NCI-H2196 (cell line): Measurements from ENCODE around the gene C1orf167.

Experiments
- DNase-seq: peaks from one replicate; lab custom pipeline; 2025; ENCODE audit not compliant: unreplicated experiment; lab: John Stamatoyannopoulos, UW

The C1orf167 gene

DNA sequence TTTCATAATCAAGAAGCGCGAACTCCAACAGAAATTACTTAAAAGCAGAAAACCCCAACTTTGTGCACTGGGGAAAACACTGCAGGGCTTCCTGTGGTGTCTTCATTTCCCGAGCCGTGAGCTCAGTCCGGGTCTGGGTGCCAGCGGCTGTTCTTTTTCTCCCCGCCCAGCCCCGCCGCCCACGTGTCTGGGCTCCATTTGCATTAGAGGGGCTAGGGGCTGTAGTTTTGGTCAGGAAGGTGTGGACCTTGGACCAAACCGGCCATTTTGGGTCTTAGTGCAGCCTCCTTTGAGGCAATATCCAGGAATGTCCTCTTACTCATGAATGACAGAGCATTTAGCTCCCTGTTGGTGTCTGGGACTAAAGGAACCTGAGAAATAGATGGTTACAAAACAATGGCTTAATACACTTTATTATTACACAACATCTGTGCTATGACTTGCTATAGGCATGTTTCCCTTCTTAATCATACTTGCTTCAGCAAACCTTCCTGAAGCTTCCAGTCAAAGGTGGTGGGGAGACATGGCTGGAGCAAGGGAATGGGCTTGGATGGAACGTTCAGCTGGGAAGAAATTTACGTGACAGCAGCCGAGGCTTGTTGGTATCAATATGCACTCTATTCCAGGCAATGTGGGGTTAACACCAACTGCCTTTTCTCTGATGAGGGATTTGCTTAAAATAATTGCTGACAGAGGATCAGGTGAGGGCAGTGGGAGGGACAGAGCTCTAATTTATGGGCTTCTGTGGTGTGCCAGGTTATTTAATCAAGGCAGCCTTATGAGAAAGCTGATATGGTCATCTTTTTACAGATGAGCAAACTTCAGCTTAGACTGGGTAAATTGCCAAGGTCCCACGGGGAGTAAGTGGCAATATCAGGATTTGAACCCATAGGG is 25.0 kb upstream of the C1orf167 start:
- peak; percentile 16 for DNase-seq

DNA sequence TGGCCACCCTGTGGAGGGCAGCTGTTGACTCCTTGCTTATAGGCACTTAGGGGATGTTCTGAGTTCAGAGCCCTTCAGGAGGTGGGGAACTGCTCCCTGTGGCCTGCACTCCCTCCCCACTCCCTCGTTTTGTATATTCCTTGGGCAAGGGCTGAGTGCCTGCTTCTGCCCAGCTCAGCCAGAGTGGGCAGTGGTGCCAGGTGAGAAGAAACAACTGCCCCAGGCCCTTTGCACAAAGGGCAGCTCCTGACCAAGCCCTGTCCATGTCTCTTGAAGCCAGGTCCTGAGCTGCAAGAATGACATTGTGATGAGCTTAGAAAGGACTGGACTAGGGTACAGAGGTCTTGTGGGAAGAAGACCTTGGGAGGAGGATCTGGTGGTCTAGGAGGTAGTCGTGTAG is 23.9 kb upstream of the C1orf167 start:
- no peak for DNase-seq

DNA sequence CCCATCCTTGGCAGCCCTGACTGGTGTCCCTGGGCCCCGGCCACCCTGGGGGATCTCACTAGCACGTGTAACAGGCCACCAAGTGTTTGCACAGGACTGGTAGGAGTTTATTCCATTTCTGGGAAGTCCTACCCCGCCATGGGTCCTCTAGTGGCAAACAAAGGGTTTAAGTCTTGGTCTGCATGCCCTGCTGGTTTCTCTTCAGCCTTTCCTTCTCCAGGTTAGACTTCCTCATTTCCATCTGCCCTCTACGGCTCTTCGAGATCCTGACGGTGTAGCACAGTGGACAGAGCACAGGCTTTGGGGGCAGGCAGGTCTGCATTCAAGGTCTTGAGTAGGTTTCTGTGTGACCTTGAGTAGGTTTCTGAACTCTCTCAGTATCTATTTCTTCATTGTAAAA is 23.2 kb upstream of the C1orf167 start:
- DNase-seq = no peak

DNA sequence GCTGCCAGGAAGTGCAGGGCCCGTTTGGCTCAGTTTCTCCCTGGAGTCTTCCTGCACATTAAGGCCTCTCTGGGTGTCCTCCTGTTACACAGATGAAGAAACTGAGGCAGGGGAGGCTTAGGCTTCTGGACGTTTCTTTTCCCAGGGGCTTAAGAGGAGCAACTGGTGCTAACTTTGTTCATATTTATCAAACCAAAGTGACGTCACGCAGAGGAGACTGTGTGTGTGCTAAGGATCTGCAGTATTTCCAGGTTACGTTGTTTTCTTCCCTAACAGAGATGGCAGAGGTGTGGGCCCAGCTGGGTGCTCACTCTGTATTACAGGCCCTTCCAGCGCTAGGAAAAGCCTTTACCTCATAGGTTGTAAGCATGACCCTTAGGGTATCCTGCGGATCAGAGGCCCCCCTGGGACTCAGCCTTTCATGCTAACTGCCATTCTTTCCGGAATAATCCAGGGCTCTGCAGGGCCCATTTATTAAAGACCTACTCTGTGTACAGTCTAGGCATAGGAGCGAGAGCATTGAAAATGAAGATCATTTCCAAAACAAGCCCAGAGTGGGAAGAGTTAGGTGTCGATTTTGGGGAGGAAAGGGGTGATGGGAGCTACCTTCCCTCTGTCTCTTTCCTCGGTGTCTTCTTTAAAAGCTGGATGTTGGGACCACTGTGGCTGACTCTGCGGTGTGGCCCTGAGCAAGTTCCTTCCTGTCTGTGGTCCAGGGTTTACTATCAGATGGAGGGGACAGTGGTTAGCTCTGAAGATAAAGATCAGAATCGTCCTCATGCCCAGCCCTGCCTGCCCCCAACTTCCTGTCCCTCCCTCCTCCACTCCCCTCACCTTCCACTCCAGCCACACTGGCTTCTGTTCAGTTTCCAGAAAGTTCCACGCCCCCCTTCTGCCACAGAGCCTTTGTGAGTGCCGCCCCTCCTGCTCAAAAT is 21.5 kb upstream of the C1orf167 start:
- DNase-seq = no peak

DNA sequence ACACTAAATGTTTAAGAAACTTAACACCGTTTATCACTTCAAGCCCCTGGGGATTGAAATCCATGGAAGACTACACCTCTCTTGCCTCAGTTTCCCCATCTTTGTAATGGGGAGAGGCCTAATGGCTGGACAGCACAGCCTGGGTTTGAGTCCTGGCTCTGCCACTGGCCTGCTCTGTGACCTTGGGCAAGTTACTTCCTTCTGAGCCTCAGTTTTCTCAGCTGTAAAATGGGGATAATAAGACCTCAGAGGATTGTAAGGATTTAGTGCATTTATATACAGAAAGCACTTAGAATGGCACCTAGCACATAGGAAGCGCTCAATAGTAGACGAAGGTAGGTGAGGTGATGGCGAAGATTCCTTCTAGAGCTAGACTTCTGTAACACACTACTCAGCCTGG is 20.5 kb upstream of the C1orf167 start:
- no peak for DNase-seq

DNA sequence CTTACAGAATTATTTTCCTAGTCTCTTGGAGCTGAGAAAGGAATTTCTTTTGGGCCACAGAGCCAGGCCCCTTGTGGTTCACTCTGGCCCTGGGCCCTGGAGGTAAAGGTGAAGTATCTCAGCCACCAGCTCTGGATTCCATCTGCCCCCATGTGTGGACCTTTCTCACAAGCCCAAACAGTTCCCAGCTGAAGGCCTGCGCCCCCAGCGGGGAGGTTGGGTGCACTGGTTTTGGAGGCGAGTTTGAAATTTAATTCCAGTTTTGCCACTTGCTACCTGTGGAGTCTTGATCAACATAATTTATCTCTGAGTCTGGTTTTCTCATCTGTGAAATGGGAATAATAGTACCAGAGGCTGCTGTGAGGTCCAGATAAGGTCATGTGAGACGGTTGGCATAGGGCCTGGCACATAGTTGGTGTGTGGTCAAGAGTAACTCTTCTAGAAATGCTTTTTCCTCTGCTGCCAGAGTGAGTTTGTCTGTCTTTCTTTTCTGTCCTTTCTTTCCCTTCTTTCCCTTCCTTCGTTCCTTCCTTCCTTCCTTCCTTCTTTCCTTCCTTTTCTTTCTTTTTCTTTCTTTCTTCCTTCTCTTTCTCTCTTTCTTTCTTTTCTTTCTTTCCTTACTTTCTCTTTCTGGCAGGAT is 20.0 kb upstream of the C1orf167 start:
- DNase-seq = no peak

DNA sequence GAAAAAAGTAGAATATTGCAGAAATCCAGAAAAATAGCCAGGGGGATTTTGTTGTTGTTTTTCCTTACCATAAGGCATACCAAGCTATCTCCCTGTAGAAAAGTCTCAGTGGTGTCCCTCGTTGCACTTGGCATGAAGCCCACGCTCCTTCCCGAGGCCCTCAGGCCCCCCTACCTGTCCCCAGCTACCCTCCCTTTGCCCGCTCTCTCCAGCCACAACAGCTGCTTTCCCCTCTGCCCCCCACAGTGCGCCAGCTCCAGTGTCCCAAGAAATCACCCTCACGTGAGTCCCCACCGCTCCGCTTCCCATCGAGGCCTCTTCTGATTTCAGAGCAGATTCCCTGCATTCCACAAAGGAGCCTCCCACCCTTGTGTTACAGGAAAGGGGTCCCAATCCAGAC is 17.7 kb upstream of the C1orf167 start:
- DNase-seq = no peak

DNA sequence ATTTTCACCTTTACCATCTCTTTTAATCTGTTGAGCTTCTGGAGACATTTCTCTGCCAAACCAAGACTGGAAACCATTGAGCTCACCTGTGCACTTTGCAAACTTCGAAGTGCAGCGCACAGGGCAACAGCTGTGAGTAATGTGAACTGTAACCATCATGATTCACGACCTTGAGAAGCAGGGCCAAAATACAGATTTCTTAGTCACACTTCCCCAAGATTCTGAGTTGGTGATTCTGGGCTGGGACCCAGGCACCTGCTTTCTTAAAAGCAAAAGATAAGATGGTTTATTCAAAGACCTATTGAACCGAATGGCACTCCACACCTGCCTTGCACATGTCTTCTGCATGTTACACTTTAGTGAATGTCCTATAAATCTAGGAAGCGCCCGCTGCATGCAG is 15.9 kb upstream of the C1orf167 start:
- no peak for DNase-seq

DNA sequence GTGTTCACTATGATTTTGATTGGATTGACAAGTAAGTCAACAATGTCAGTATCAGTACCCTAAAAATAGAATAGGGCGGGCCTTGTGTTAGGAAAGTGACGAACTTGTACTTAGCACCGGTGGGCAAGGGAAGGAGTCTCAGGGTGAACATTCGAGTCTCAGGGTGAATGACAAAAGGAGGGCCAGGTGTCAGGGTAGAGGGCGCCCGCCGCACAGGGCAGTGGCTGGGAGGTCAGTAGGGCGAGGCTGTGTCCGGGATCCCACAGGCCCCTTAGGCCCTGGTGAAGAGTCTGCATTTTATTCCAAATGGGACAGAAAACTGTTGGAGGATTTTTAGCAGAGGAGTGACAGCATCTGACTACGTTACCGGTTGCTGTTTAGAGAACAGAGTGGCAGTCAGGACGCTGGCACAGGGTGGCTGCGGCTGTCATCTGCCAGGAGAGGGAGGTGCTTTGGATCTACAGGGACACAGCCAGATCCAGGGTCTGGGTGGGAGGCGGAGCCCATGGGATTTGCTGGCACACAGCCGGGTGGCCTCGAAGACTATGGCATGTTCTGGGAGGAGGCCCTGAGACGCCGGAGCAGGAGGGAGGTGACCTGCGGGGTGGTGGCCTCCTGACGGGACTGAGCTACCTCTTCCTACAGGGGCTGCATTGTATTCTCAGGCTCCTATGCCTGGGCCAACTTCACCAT is 15.1 kb upstream of the C1orf167 start:
- no peak for DNase-seq

DNA sequence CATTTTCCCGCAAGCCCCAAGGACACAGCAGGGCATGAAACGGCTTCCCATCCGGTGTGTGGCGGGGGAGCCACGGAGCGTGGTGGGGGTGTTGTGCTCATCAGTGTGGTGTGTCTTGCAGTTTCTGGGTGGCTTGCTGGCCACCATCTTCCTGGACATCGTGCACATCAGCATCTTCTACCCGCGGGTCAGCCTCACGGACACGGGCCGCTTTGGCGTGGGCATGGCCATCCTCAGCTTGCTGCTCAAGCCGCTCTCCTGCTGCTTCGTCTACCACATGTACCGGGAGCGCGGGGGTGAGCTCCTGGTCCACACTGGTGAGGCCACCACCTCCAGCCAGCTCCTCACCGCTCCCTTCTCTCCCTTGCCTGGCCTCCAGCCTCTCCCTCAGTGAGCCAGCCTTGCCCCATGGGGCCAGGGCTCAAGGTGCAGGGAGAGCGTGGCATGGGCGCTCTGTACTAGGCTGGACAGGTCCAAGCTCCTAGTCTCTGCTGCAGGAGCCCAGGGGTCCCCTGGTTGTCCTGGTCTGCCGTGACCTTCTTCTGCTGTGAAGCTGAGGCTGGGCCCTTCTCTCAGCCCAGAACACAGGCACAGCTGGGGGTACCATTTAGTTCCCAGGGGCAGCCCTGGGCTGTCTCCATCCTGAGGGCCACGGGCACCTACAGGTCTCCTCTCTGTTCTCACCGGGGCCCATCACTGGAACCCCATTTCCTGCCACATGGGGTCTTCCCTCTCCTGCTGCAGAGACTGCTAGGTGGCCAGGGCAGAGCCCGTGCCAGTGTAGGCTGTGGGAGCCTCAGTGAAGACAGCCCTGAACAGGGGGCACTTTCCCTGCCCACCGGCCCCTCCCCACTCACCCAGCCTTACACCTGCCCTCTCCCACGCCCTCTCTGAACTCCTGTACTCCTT is 13.4 kb upstream of the C1orf167 start:
- DNase-seq = no peak

DNA sequence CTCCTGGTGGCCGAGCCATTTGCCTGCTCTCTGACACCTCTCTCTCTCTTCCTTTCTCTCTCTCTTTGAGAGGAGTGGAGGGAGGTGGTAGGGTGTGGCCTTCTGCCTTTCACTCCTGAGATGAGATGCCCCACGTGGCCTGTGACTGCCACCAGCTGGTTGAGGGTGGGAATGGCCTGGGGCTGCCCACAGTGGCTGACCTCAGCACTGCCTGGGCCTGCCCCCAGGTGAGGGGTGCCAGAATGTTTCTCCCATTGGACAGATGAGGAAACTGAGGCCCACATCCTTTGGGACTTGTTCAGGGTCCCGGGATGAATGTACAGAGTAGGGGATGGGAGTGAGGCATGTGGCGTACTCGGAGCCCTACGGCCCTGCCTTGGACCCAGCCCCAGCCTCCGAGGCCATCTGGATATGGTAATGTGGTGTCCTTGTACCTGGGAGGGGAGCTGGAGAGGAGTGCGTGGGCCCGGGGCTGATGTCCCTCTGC is 12.7 kb upstream of the C1orf167 start:
- DNase-seq = peak; percentile 68

DNA sequence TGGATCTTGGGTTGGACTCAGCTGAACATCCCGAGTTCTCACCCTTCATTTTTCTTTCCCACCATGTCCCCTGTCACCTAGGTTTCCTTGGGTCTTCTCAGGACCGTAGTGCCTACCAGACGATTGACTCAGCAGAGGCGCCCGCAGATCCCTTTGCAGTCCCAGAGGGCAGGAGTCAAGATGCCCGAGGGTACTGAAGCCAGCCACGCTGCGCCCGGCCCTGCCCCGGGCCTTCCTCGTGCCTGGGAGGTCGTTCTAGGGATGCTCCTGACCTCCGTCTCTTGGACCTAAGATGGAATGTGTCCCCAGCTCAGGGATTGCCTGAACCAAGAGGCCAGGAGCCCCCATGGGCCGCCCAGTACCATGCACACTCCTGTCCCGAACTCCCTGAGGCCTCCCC is 12.0 kb upstream of the C1orf167 start:
- DNase-seq = no peak

DNA sequence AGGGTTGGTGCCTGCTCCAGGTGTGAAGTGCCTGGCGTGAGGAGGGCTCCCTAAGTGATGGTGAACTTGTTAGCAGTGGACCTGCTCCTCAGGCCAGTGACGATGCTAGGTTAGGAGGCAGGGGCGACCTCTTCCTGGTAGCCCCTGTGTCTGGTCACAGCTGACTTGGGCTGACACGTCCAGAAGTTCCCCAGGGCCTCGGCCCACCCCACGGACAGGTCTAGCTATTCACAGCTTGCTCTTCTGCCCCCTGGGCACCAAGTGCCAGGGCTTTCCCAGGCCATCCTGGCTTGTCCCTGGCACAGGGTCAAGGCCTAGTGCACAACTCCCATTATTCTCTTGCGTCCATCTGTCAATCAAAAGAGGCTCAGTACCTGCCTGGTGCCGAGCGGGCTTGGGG is 10.9 kb upstream of the C1orf167 start:
- no peak for DNase-seq

DNA sequence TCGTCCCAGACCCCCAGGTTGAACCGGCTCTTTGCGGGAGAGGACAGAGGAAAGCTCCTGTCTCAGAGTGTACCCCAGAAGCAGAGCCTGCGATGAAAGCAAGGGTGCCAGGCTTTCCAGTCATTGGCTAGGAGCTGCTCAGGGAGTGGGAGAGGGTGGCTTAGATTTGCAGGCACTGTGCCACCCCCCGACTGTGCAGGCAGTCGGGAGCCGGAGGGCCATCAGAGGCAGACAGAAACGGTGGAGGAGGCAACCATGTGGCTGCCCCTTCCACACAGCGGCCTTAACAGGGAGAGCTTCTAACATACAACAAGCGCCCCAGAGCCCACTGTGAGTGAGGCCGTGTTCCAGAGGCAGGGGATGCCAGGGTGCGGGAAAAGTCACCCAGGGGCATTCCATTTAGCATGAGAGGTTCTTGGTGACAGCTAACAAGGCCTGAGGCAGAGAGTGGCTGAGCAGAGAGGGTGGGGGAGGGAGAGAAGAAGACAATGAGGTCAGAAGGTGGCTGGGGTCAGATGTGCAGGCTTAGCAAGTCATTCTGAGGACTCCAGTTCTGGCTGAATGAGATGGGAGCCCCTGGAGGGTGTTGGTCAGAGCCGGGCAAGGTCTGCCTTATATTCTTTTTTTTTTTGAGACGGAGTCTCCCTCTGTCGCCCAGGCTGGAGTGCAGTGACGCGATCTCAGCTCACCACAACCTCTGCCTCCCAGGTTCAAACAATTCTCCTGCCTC is 9.5 kb upstream of the C1orf167 start:
- DNase-seq = no peak

DNA sequence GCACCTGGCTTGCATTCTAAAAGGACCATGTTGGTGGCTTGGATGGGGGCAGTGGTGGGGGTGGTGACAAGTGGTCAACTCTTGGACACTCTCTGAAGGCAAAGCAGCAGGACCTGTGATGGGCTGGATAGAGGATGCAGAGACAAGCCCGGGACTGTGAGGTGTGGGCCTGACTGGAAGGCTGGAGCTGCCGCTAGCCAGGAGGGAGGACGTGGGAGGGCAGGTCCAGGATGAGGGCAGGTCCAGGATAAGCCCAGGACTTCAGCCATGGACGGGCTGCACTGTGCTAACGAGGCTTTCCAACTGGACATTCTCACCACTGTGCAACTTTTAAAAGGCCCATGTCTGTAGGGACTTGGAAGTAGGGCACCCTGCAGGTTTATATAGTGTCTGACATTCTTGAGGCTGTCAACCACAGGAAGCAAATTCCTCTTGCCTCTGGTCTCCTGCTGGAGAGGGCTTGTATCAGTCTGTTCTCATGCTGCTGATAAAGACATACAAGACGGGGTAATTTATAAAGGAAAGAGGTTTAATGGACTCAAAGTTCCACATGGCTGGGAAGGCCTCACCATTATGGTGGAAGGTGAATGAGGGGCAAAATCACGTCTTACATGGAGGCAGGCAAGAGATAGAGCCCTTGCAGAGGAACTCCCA is 8.3 kb upstream of the C1orf167 start:
- DNase-seq = no peak

DNA sequence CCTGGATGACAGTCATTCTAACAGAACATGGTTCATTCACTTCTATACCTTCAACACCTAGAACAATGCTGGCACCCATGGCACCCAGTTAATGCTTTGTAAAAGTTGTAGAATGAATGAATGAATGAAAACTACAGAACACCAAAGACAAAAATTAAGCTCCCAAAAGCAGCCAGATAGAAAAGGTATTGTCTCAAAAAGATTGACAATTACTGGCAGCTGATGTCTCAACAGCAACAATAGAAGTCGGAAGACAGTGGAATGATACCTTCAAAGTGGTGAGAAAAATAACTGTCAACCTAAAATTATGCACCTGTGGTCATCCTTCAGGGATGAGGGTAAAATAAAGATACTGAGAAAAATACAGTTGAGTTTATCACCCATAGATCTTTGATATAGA is 4.9 kb upstream of the C1orf167 start:
- no peak for DNase-seq

DNA sequence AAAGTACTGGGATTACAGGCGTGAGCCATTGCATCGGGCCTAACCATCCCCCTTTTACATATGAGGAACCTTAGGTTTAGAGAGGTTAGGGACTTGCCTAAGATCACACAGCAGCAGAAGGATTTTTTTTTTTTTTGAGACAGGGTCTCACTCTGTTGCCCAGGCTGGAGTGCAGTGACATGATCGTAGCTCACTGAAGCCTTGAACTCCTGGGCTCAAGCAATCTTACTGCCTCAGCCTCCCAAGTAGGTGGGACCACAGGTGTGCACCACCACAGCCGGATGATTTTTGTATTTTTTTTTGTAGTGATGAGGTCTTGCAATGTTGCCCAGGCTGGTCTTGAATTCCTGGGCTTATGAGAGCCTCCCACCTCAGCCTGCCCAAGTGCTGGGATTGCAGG is 2.2 kb upstream of the C1orf167 start:
- no peak for DNase-seq

DNA sequence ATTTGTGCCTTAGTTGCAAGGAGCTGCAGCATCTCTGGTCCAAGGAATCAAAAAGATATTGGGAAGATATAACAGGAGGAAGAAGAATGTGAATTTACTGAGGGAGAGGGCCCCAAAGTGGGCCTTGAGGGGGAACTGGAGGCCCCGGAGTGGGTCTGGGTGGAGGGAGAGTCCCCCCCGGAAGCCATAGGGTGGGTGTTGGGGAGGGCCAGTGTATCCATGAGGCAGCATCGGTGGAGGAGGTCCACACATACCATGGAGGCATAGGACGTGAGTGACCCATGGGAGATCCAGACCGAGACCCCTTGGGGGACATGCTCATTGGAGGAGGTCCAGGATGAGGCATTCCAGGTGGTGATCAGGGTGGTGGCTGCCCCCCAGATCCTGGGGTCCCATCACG is 708 bp upstream of the C1orf167 start:
- DNase-seq = no peak

DNA sequence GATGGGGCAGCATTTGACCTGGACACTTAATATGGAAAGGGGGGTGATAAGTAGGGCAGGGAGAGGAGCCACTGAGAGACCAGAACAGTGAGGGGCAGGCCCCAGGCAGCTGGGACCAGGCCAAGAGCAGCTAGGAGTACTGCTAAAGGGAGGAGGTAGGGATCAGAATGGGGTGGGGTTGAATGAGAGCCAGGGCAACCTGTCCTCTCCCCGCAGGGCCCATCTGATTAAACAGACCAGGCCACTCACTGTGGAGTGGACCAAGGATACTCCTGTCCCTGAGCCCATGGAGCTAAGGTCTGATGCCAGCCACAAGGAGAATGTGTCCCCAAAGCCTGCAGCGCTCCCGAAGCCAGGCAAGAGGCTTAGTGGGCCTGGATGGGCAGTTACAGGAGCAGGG is 2.1 kb downstream of the C1orf167 start:
- DNase-seq = no peak
